Urothelium cell line (cell line): ENCODE measurements around the gene PPM1G.
"Not testable (repeated sequence)": the region's sequence is repeated elsewhere in the genome, so short reads cannot be mapped to it uniquely, and the experiment has no call there.

Experiments
- DNase-seq: peaks from one replicate; pipeline ENCODE4 v3.0.0; 2011; ENCODE audit warnings: low spot score, mixed read lengths
- FAIRE-seq: peaks from 2 replicates; lab custom pipeline; 2011; peaks lifted over from hg19 to GRCh38; lab: Jason Lieb, UNC

Gene PPM1G

GRCh38 chr2:27409321-27410073, at the start of gene PPM1G:
TSS of gene PPM1G (minus strand) at chr2:27409591. CDS start at chr2:27409422, 169 bp downstream.
- FAIRE-seq (peak; percentile 81), DNase-seq (peak; percentile 99)

GRCh38 chr2:27453968-27454367, 44.6 kb upstream of the PPM1G start:
- FAIRE-seq: no peak
- DNase-seq: no peak

GRCh38 chr2:27451095-27451494, 41.7 kb upstream of the PPM1G start:
- DNase-seq: no peak
- FAIRE-seq: no peak

- FAIRE-seq (no peak), DNase-seq (no peak)
Observed at GRCh38 chr2:27448381-27448780, 39.0 kb upstream of the PPM1G start.

GRCh38 chr2:27446057-27446456, 36.7 kb upstream of the PPM1G start:
- DNase-seq (no peak), FAIRE-seq (no peak)

GRCh38 chr2:27445615-27446014, 36.2 kb upstream of the PPM1G start:
- FAIRE-seq (no peak), DNase-seq (no peak)

- FAIRE-seq (no peak), DNase-seq (no peak)
Observed at GRCh38 chr2:27445155-27445554, 35.8 kb upstream of the PPM1G start.

- DNase-seq (no peak), FAIRE-seq (no peak)
Observed at GRCh38 chr2:27442920-27443282, 33.5 kb upstream of the PPM1G start.

GRCh38 chr2:27441958-27442919, 32.8 kb upstream of the PPM1G start, which contains the start of gene KRTCAP3:
TSS of gene KRTCAP3 (plus strand) at chr2:27442381. CDS start at chr2:27442413, 32 bp downstream.
- DNase-seq (no peak), FAIRE-seq (peak; percentile 9)

- DNase-seq (no peak), FAIRE-seq (no peak)
Observed at GRCh38 chr2:27441226-27441926, 32.0 kb upstream of the PPM1G start.

GRCh38 chr2:27435628-27436027, 26.2 kb upstream of the PPM1G start:
- DNase-seq (no peak), FAIRE-seq (no peak)

- no peak for FAIRE-seq
- DNase-seq: no peak
Observed at GRCh38 chr2:27431395-27431794, 22.0 kb upstream of the PPM1G start.

GRCh38 chr2:27428978-27429541, 19.7 kb upstream of the PPM1G start:
- DNase-seq: peak; percentile 98
- peak; percentile 13 for FAIRE-seq

- FAIRE-seq: peak; percentile 56
- DNase-seq: peak; percentile 98
Observed at GRCh38 chr2:27428213-27428977, 19.0 kb upstream of the PPM1G start, which contains the start of gene NRBP1. TSS of gene NRBP1 (plus strand) at chr2:27428631. CDS start at chr2:27433274, 4,643 bp downstream.

GRCh38 chr2:27427863-27428212, 18.4 kb upstream of the PPM1G start:
- FAIRE-seq (no peak), DNase-seq (no peak)

GRCh38 chr2:27425039-27425438, 15.6 kb upstream of the PPM1G start:
- not testable (repeated sequence) for FAIRE-seq

GRCh38 chr2:27422958-27423357, 13.6 kb upstream of the PPM1G start:
- DNase-seq: no peak
- FAIRE-seq: no peak

More at GRCh38 chr2:27425039-27425438, 15.6 kb upstream of the PPM1G start:
- not testable (repeated sequence) for DNase-seq

GRCh38 chr2:27421660-27422250, 12.4 kb upstream of the PPM1G start:
- DNase-seq: no peak
- FAIRE-seq: no peak

GRCh38 chr2:27420996-27421395, 11.6 kb upstream of the PPM1G start:
- DNase-seq: no peak
- FAIRE-seq: no peak
